Hypothalamus (tissue), 51 donors: Measurements from ENCODE around the gene CTSA.
A peak's percentile ranks its signal among the peaks of the same experiment; 100 is the strongest.
"Not testable (repeated sequence)": the region's sequence is repeated elsewhere in the genome, so short reads cannot be mapped to it uniquely, and the experiment has no call there.

Experiments
- DNase-seq, 51 donors: peaks; one replicate each; lab custom pipeline; 2025; lab: John Stamatoyannopoulos, UW

Gene CTSA

DNA sequence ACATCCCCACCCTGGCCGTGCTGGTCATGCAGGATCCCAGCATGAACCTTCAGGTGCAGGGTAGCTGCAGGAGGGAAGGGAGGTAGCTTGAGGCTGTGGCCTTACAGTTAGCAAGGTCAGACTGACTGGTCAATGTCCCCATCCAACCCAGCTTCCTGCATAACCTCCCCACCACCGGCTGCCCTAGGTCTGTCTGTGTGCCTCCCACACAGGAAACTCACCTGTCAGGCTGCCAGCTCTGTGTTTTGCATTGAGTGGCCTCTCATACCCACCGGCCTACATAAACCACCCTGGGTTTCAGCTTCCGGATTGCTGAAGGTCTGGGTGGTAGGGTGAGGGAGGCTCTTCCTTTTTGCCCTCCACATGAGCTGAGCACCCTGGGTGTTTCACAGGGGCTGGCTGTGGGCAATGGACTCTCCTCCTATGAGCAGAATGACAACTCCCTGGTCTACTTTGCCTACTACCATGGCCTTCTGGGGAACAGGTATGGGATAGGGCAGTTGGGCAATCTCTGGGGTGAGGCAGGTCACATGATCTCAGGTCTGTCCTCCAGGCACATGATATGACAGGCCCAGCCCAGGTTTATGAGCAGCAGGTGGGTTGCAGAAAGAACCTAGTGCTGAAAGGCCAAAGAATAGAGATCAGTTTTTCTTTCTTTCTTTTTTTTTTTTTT, 1.8 kb downstream of the CTSA start:
- DNase-seq: no peak

DNA sequence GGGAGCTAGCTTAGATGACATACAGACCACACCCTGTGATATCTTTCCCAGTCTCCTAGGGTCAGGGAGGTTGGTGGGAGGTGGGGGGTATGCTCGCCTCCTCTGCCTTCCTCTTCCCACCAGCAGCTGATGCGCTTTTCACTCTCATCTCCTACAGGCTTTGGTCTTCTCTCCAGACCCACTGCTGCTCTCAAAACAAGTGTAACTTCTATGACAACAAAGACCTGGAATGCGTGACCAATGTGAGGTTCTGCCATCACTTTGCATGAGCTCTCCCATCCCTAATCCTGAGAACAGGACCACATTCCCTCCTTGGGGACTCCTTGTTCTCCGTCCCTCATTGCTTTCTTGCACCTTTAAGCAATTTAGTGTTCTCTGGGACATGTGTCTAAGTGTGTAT, 2.7 kb downstream of the CTSA start:
- DNase-seq: no peak

DNA sequence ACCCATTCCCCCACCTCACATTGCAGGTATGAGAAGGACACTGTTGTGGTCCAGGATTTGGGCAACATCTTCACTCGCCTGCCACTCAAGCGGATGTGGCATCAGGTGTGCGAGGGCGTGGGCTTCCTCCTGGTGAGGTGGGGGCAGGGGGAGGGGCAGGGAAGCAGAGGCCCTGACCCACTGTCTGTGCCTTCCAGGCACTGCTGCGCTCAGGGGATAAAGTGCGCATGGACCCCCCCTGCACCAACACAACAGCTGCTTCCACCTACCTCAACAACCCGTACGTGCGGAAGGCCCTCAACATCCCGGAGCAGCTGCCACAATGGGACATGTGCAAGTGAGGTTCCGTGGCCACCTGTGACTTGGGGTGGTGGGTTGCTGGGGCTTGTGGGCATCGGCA, 3.7 kb downstream of the CTSA start:
- DNase-seq: no peak

DNA sequence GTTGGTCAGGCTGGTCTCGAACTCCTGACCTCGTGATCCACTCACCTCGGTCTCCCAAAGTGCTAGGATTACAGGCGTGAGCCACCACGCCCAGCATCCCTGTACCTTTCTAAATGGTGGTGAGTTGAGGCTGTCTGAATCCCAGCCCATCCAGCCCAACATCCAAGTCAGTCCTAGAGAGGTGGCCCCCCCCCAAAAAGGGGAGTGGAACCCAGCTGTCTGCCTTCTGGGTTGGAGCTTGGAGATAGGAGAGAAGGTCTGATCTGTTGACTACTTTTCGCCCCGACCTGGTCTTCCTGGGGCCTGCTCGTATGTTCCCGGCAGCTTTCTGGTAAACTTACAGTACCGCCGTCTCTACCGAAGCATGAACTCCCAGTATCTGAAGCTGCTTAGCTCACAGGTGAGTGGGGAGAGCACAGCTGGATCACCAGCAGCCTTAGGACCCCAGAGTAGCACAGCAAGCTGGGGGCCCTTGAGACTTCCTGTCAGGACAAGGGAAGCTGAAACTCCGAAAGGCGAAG, 5.6 kb downstream of the CTSA start:
- DNase-seq: no peak

DNA sequence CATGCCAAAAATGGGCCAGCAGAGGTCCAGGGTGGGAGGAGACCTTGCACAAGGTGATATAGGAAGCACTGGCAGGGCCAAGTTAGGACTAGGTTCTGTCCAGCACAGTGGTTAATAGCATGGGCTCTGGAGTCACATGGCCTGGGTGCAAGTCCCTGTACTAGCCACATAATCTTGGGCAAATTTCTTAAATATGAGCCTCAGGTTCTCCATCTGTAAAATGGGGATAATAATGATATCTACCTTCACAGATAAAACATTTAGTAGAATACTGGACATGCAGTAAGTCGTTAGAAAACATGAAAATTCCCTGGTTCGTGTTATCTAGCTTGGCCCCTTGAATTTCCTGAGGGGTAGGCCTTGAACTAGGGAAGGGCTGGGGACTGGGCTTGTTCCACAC, 6.2 kb downstream of the CTSA start:
- DNase-seq: no peak

DNA sequence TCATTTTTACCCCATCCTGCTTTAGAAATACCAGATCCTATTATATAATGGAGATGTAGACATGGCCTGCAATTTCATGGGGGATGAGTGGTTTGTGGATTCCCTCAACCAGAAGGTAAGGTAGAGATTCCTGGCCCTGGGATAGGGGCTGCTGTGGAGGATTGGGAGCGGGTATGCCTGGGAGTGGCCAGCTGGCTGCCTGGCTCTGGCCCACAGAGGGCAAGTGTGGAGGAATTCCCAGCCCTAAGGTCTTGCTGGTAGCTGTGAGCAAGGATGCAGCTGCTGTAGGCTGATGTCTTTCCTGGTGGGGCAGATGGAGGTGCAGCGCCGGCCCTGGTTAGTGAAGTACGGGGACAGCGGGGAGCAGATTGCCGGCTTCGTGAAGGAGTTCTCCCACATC, 6.6 kb downstream of the CTSA start:
- no peak for DNase-seq

DNA sequence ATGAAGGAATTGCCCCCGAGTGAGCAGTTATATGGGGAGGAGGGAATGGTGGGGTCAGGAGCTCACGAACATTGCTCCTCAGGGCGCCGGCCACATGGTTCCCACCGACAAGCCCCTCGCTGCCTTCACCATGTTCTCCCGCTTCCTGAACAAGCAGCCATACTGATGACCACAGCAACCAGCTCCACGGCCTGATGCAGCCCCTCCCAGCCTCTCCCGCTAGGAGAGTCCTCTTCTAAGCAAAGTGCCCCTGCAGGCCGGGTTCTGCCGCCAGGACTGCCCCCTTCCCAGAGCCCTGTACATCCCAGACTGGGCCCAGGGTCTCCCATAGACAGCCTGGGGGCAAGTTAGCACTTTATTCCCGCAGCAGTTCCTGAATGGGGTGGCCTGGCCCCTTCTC, 7.2 kb downstream of the CTSA start:
- no peak for DNase-seq

DNA sequence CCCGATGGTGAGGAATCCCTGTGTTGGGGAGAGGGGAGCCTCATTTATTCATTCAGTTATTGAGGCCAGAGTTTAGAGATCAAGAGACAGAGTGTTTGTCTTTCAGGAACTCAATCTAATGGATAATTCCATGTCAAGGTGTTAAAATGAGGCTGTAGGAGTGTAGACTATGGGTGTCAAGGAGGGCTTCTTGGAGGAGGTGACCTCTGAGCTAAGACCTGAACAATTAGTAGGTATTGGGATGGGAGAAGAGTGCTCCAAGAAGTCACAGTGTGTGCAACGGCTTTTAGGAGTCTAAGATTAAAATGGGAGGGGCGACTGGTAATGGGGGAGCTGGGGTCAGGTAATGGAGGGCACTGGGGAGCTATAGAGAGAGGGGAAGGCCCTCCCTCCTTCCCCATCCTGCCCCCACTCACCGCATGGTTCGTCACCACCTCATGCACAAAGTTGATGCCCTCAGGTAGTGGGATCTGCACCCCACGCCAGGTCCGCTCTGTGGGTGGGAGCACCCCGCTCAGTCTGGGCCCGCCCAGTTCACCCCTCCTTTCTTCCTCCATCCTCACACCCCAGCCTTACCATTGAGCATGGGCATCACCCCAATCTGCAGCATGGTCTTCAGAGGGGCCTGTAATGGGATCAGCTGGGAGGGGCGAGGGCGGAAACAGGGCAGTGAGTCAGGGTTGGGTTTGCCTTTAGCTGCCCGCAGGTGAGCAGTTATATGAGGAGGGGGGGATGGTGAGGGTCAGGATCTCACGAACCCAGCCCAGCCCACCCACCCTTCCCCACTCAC, 8.1 kb downstream of the CTSA start:
- DNase-seq: no peak

DNA sequence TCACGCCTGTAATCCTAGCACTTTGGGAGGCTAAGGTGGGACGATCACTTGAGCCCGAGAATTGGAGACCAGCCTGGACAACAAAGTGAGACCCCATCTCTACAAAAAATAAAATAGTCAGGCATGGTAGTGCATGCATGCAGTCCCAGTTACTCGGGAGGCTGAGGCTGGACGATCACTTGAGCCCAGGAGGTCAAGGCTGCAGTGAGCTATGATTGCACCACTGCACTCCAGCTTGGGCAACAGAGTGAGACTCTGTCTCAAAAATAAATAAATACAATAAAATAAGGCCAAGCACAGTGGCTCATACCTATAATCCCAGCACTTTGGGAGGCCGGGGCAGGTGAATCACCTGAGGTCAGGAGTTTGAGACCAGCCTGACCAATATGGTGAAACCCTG, 10.2 kb downstream of the CTSA start:
- not testable (repeated sequence) for DNase-seq

DNA sequence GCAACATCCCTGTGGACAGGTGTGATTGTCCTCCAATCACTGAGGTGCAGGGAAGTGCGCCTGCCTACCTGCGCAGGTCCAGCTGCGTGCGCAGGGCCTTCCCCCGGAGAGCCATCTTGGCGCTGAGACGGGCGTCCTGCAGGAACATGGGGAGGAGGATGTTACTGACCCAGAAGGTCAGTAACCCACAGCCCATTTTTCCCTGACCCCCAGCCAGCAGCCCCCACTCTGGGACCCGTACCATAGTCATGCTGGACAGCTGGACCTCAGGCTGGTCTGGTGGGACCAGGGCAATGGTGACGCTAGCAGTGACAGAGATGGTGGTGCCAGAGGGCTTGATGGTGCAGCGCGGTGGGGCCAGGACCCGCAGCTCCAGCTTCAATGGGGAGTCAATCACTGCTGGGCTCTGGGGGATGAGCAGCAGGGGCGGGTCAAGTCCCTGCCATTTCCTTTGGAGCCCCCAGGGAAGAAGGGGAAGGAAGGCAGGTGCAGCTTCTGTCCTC, 11.1 kb downstream of the CTSA start:
- no peak for DNase-seq

DNA sequence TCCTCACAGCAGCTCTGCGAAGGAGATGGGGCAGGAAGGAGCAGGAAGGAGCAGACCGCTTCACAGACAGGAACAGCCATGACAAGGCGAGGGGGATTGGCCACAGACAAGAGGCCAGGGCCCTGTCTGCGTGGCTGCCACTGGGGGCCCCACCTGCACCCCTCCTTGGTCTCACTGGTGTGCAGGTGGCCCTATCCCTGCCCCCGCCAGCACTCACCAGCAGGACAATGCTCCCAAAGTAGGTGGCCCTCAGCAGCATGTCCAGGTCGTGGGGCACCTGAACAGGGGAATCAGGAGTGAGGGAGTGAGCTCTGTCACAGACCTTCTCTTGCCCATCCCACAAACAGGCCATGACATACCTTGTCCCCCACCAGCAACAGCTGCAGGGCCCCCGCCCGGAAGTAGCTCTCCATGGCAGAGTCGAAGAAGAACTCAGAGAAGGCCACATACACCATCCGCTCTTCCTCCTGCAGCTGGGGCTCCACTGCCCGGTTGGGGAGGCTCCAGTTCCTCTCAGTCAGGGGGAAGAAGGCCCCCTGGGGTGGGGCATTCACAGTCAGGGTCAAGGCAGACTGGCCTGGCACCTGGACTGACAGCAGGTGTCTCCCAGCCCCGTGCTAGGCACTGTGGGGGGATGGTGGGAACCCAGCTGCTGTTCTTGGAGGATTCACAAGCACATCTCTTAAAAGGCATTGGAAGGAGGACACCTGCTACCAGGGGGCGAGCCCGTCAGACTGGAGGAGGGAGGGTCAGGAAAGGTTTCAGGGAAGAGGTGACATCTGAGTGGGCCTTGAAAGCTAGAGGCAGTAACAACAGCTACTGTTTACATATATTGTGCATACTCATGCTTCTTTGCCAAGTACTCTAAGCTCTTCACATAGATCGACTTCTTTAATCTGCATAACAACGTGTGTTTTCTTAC, 13.7 kb downstream of the CTSA start:
- no peak for DNase-seq

DNA sequence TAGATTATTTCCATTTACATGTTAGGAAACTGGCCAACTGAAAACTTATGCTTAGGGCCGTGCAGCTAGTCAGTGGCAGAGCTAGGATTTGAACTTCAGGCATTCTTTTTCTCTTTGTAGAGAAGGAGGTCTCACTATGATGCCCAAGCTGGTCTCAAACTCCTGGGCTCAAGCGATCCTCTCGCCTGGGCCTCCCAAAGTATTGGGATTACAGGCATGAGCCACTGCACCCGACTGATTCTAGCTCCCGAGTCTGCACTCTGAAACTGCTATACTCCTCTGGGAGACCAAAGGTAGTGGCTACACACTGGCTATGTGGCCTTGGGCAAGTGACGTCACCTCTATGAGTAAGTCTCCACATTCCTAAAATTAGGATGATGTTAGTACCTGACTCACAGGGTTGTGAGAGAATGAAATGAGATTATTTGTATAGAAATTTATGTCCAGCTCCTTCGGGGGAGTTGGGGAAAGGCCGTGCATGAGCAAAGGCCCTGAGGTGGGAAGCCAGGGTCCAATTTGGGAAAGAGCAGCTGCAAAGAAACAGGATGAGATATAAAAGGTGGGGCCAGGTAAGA, 14.5 kb downstream of the CTSA start:
- no peak for DNase-seq

DNA sequence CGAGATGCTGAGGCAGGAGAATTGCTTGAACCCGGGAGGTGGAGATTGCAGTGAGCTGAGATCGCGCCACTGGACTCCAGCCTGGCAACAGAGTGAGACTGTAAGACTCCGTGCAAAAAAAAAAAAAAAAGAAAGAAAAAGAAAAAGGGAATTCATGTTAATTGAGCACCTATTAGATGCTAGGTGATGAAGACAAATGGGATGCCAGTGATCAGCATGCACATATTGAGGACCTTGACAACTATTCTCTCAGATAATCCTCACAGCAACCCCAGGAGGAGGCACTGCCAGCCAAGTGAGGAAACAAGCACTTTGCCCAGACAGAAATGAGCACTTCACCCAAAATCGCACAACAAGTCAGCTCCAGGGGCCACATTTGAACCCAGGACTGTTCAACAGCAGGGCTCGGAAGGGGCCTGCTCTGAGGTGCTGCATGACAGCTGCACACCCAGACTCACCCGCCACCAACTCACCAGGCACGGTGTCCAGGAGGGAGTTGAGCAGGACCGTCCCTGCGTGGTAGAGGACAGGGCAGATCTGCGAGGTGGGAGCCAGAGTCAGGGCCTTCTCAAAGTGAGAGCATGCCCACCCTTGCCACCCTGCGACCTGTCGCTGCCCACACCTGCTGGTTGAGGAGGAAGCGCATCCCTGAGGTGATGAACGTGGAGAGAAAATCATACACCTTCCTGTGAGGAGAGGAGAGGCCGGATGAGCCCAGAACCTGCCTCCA, 16.2 kb downstream of the CTSA start:
- no peak for DNase-seq

DNA sequence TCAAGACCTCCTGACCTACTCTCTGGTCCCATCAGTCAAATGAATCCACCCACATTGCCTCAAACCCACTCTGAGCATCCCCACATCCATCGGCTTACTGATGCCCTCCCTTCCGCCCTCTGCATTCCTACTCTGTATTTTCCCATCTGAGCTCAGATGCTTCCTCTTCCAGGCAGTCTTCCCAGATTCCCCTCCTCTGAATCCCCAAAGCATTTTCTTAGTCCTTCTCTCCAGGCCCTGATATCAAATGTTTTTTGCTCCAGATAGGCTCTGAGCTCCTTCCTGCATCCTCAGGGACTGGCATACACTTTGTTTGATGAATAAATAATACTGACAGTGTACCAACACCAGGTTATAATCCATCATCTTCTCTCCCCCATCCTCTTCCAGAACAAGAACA, 16.9 kb downstream of the CTSA start:
- DNase-seq: no peak

DNA sequence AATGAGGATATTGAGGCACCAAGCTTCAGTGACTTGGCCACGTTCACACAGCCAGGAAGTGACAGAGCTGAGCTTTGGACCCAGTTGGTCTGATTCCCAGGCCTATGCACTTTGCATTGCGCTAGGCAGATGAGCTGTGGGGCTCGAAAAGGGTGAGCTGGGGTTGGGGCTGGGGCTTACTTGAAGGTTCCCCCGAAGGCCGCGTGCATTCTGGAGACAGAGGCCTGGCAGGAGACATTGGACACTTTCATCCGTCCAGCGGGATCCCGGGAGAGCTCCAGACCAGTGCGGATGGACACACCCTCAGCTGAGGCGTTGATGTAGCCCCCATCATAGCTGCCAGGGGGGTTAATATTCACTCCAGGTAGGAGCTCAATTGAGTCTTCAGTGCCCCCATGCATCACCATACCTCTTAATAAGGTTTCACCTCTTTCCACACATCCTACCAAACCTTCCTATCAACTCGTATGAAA, 18.2 kb downstream of the CTSA start:
- no peak for DNase-seq

DNA sequence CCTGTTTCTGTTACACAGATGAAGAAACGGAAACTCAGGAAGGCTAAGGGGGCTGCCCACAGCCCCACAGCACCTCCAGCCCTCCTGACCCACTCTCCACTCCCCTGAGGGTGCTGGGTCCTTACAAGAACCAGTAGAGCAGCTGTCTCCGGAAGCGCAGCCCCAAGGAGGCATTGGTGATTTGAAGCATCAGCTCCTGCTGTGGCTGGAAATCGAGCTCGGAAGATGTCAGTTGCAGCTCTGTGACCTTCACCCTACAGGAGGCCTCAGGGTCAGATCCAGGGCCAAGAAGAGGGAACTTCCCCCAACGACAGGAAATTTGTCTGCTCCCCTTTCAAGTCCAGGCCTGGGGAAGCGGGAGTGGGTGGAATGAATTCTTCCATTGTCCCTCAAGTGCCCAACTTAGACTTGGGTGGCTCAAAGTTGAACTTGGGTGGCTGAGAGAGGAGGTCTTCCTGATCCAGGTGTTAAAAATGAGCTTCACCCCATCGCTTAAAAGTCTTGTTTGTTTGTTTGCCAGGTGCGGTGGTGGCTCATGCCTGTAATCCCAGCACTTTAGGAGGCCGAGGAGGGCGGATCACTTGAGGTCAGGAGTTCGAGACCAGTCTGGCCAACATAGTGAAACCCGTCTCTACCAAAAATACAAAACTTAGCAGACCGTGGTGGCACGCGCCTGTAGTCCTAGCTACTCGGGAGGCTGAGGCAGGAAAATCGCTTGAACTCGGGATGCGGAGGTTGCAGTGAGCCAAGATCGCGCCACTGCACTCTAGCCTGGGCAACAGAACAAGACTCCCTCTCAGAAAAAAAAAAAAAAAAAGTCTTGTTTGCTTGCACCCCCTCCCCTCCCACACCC, 18.9 kb downstream of the CTSA start:
- no peak for DNase-seq

DNA sequence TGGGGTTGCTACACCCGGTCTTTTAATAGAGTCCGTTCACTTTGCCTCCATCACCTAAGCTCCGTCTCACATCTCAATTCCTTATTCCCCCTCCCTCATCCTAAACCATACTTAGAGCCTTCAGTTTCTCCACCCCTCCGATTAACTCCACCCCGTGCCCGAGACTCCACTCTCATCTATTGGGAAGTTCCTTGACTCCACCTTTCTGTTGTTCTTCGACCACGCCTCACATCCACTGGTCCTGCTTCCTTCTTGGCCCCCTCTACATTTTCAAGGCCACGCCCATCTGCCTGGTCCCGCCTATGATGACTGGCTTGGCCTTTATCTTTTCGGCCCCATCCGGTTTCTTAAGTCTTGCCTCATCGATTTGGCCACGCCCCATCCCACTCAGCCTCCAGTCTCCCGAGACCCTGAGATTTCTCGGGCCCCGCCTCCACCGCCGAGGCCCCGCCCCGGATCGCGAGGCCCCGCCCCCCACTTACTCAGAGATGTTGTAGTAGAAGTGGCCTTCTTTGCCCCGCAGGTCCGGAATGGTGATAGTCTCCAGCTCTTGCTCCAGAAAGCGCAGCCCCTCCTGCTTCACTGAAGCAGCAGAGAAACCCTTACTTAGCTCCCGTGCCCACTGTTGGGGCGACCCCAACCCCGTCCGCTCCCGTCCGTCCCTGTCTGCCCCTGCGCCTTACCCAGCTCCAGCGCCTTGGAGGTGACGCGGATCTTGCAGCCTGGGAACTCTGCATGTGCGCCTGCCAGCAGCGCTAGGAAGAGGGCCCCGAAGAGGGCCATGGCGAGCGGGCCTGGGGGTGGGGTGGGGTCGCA, 19.7 kb downstream of the CTSA start:
- peak in 49 of 51 donors; percentile 13 to 94 (median 76) for DNase-seq
